DND-41 (cell line): ENCODE data around the gene SOX21.

Experiments used
- ATAC-seq: fragments of 200-7000 bp; cut with Tn5 transposase; 3 replicates; pipeline ENCODE4 v1.9.1; 2021; ENCODE audit warnings: low read depth; ENCODE audit not compliant: insufficient read depth
- DNase-seq: peaks from one replicate; pipeline ENCODE4 v3.0.0-alpha.2; 2020
- H2AFZ ChIP-seq: 2 replicates; pipeline ENCODE4 v1.6.0; 2012; ENCODE audit warnings: low read depth, low read length
- H3K27ac ChIP-seq: 2 replicates; pipeline ENCODE4 v1.5.1; 2012; ENCODE audit warnings: low read length, inconsistent platforms
- H3K27me3 ChIP-seq: fragments of 200-600 bp; sonication (generic); 2 replicates; pipeline ENCODE4 v1.6.0; 2012; ENCODE audit warnings: low read length, mild to moderate bottlenecking, inconsistent platforms; ENCODE audit not compliant: insufficient read depth, poor library complexity
- H3K36me3 ChIP-seq: 2 replicates; pipeline ENCODE4 v1.5.1; 2012; ENCODE audit warnings: low read length, inconsistent platforms; ENCODE audit not compliant: insufficient read depth
- H3K4me1 ChIP-seq: 2 replicates; pipeline ENCODE4 v1.5.1; 2012; ENCODE audit warnings: mild to moderate bottlenecking, low read length; ENCODE audit not compliant: insufficient read depth
- H3K4me2 ChIP-seq: 2 replicates; pipeline ENCODE4 v1.6.0; 2012; ENCODE audit warnings: mild to moderate bottlenecking, moderate library complexity, low read length, inconsistent platforms; ENCODE audit not compliant: insufficient read depth
- H3K4me3 ChIP-seq, 2 experiments: fragments of 200-600 bp in 1 of 2; shearing (Covaris generic) in 1 of 2; 2 replicates each; pipeline ENCODE4 v1.5.1; 2012 to 2016; ENCODE audit warnings: inconsistent platforms in 2 of 2, low read length in 2 of 2, mild to moderate bottlenecking in 2 of 2, low read depth in 1 of 2, moderate library complexity in 1 of 2
- H3K79me2 ChIP-seq: 2 replicates; pipeline ENCODE4 v1.6.0; 2012; ENCODE audit warnings: low read length, inconsistent platforms; ENCODE audit not compliant: insufficient read depth
- H3K9ac ChIP-seq: 2 replicates; pipeline ENCODE4 v1.6.0; 2012; ENCODE audit warnings: low read depth, mild to moderate bottlenecking, inconsistent platforms, low read length, moderate library complexity
- H3K9me3 ChIP-seq: 2 replicates; pipeline ENCODE4 v1.5.1; 2012; ENCODE audit warnings: low read length, moderate library complexity, mild to moderate bottlenecking, inconsistent platforms; ENCODE audit not compliant: insufficient read depth, severe bottlenecking
- H4K20me1 ChIP-seq: 2 replicates; pipeline ENCODE4 v1.6.0; 2012; ENCODE audit warnings: low read length; ENCODE audit not compliant: insufficient read depth
- CTCF ChIP-seq: IDR thresholded peaks from 2 replicates; pipeline ENCODE4 v1.5.1; 2012; ENCODE audit warnings: borderline replicate concordance, low read length, moderate library complexity, mild to moderate bottlenecking; ENCODE audit not compliant: poor library complexity, severe bottlenecking; ENCODE audit errors: extremely low read depth
- EZH2 ChIP-seq: IDR thresholded peaks from 3 replicates; pipeline ENCODE4 v1.6.1; 2012; ENCODE audit warnings: borderline replicate concordance, low read depth, mild to moderate bottlenecking, moderate library complexity, low read length, inconsistent platforms; ENCODE audit not compliant: severe bottlenecking

Gene SOX21

GRCh38 chr13:94712287-94712811 lies at the start of gene SOX21:
TSS of gene SOX21 (minus strand) at chr13:94712545. CDS start at chr13:94712049, 496 bp downstream.
- ATAC-seq (no peak), DNase-seq (no peak)
- H4K20me1 ChIP-seq, result no peaks in the 10 kb centered on the region
- no peak within 1 kb of the TSS for H3K4me2 ChIP-seq
- H3K9me3 ChIP-seq, result no peaks in the 10 kb centered on the region
- no peak within 1 kb of the TSS for H3K9ac ChIP-seq
- TF ChIP-seq CTCF, result no peak
- TF ChIP-seq EZH2, result no peak
- no peaks in the 10 kb centered on the region for H3K36me3 ChIP-seq
- H3K4me1 ChIP-seq, result no peaks in the 10 kb centered on the region
- no peak within 1 kb of the TSS for H3K27ac ChIP-seq
- no peaks in the 10 kb centered on the region for H3K27me3 ChIP-seq
- H3K4me3 ChIP-seq, result no peak within 1 kb of the TSS
- H3K79me2 ChIP-seq, result no peaks in the 10 kb centered on the region
- H2AFZ ChIP-seq, result no peak within 1 kb of the TSS

GRCh38 chr13:94761407-94761806 lies 49.1 kb upstream of the SOX21 start:
- Histone ChIP-seq H3K4me1 (peaks cover 19% of the 10 kb centered on the region), H3K27me3 (no peaks in the 10 kb centered on the region), H3K4me3 (no peak overlapping the region), H3K9me3 (no peaks in the 10 kb centered on the region), H2AFZ (no peak overlapping the region), H3K36me3 (no peaks in the 10 kb centered on the region), H3K27ac (no peak overlapping the region), H3K4me2 (no peak overlapping the region), H4K20me1 (no peaks in the 10 kb centered on the region), H3K79me2 (no peaks in the 10 kb centered on the region), H3K9ac (no peak overlapping the region)
- DNase-seq (no peak), ATAC-seq (no peak)
- TF ChIP-seq EZH2 (no peak), CTCF (no peak)

GRCh38 chr13:94759120-94759728 lies 46.9 kb upstream of the SOX21 start:
- Histone ChIP-seq H2AFZ (no peak overlapping the region), H3K79me2 (no peaks in the 10 kb centered on the region), H3K27ac (no peak overlapping the region), H3K4me1 (peaks cover 11% of the 10 kb centered on the region), H3K4me3 (no peak overlapping the region), H3K36me3 (no peaks in the 10 kb centered on the region), H3K9me3 (no peaks in the 10 kb centered on the region), H3K4me2 (no peak overlapping the region), H4K20me1 (no peaks in the 10 kb centered on the region), H3K27me3 (no peaks in the 10 kb centered on the region), H3K9ac (no peak overlapping the region)
- TF ChIP-seq EZH2 (no peak), CTCF (no peak)
- ATAC-seq (no peak), DNase-seq (no peak)
